Keratinocyte (primary cell): ENCODE results near the gene C19orf38. TPM values are rescaled to one million over a fixed set of nuclear protein-coding genes. Genes with fewer than 3 reads are reported as not detected.

Experiments used
- DNase-seq: peaks from one replicate; pipeline ENCODE4 v3.0.0-alpha.2; 2011; ENCODE audit warnings: low read depth, missing footprints, low spot score
- FAIRE-seq: peaks from 2 replicates; lab custom pipeline; 2011; peaks lifted over from hg19 to GRCh38; lab: Jason Lieb, UNC
- H2AFZ ChIP-seq: 2 replicates; pipeline ENCODE4 v1.6.0; 2012; ENCODE audit warnings: low read length, control low read depth, inconsistent platforms; ENCODE audit not compliant: control insufficient read depth
- H3K27ac ChIP-seq: 2 replicates; pipeline ENCODE4 v1.5.1; 2011; ENCODE audit warnings: low read length; ENCODE audit not compliant: control insufficient read depth, insufficient read depth
- H3K27me3 ChIP-seq: 3 replicates; pipeline ENCODE4 v1.6.0; 2011; ENCODE audit warnings: low read length; ENCODE audit not compliant: control insufficient read depth, insufficient read depth; ENCODE audit errors: extremely low read depth
- H3K36me3 ChIP-seq, 2 experiments: 2 replicates in 1 of 2; 3 replicates in 1 of 2; pipeline ENCODE4 v1.5.1; 2011; ENCODE audit warnings: low read length in 2 of 2, mild to moderate bottlenecking in 1 of 2; ENCODE audit not compliant: control insufficient read depth in 2 of 2, insufficient read depth in 2 of 2; ENCODE audit errors: extremely low read depth in 1 of 2
- H3K4me1 ChIP-seq: 3 replicates; pipeline ENCODE4 v1.5.1; 2011; ENCODE audit warnings: low read length; ENCODE audit not compliant: control insufficient read depth, insufficient read depth; ENCODE audit errors: extremely low read depth
- H3K4me2 ChIP-seq: 3 replicates; pipeline ENCODE4 v1.6.0; 2011; ENCODE audit warnings: low read depth, low read length; ENCODE audit not compliant: control insufficient read depth, insufficient read depth; ENCODE audit errors: extremely low read depth
- H3K4me3 ChIP-seq, 3 experiments: fragments of 200-600 bp in 1 of 3; sonication (generic) in 1 of 3; 2 replicates in 2 of 3; 3 replicates in 1 of 3; pipeline ENCODE4 v1.5.1; 2011 to 2016; ENCODE audit warnings: low read length in 3 of 3, mild to moderate bottlenecking in 3 of 3, control low read depth in 2 of 3, inconsistent platforms in 1 of 3, low read depth in 1 of 3, mixed read lengths in 1 of 3, mixed run types in 1 of 3, moderate library complexity in 1 of 3; ENCODE audit not compliant: control insufficient read depth in 2 of 3, insufficient read depth in 2 of 3; ENCODE audit errors: extremely low read depth in 1 of 3
- H3K79me2 ChIP-seq: 2 replicates; pipeline ENCODE4 v1.6.0; 2012; ENCODE audit warnings: low read length; ENCODE audit not compliant: control insufficient read depth, insufficient read depth
- H3K9ac ChIP-seq: 3 replicates; pipeline ENCODE4 v1.6.0; 2011; ENCODE audit warnings: low read length; ENCODE audit not compliant: control insufficient read depth, insufficient read depth; ENCODE audit errors: extremely low read depth
- H3K9me1 ChIP-seq: 3 replicates; pipeline ENCODE4 v1.6.0; 2011; ENCODE audit warnings: low read length; ENCODE audit not compliant: control insufficient read depth, insufficient read depth; ENCODE audit errors: extremely low read depth
- H3K9me3 ChIP-seq: 2 replicates; pipeline ENCODE4 v1.5.1; 2012; ENCODE audit warnings: low read depth, low read length; ENCODE audit not compliant: control insufficient read depth
- H4K20me1 ChIP-seq: 3 replicates; pipeline ENCODE4 v1.6.0; 2011; ENCODE audit warnings: low read length; ENCODE audit not compliant: control insufficient read depth, insufficient read depth; ENCODE audit errors: extremely low read depth
- CTCF ChIP-seq, 3 experiments: IDR thresholded peaks in 1 of 3; conservative IDR thresholded peaks in 1 of 3; optimal IDR thresholded peaks in 1 of 3; 2 replicates in 2 of 3; 3 replicates in 1 of 3; pipeline versions ENCODE3 to v1.5.1; 2011; ENCODE audit warnings: low read length in 3 of 3, mild to moderate bottlenecking in 3 of 3, moderate library complexity in 2 of 3, control low read depth in 1 of 3, inconsistent platforms in 1 of 3; ENCODE audit not compliant: insufficient read depth in 2 of 3; ENCODE audit errors: extremely low read depth in 1 of 3
- EZH2 ChIP-seq: IDR thresholded peaks from one replicate; pipeline ENCODE4 v1.6.1; 2012; ENCODE audit warnings: inconsistent platforms, mild to moderate bottlenecking, low read length, moderate library complexity
- dilution Hi-C: fragments of 300-500 bp; cut with MboI; formaldehyde crosslinking; loops from one replicate; pipeline ENCODE4 v1.7.0; 2020; ENCODE audit warnings: low sequenced_read_pairs; ENCODE audit not compliant: extremely low pct_ligation_motif_present
- polyA plus RNA-seq, 5 experiments: library from polyadenylated mRNA; depleted of rRNA in 3 of 5; stranded (reverse) in 3 of 5; stranded (forward) in 1 of 5; unstranded in 1 of 5; fragments of >200 nt; gene quantifications; 1 replicate in 1 of 5; 2 replicates in 3 of 5; 3 replicates in 1 of 5; pipeline versions ENCODE4 v1.2.1 to v1.2.3, GENCODE V29; 2011 to 2012; ENCODE audit warnings: missing spikeins in 2 of 5, low read depth in 1 of 5, low replicate concordance in 1 of 5

The C19orf38 gene
- polyA plus RNA-seq, 1 donor (not counting 4 experiments of a cell fraction or from before 2014, with no cell fraction given) = 0.14 TPM

GRCh38 chr19:10896851-10897526 is 48.8 kb downstream of the C19orf38 start:
- H3K9me3 ChIP-seq = no peaks in the 10 kb centered on the region
- dilution Hi-C loops = no loop called here
- H3K4me1 ChIP-seq = peaks cover 20% of the 10 kb centered on the region
- TF ChIP-seq CTCF (optimal IDR thresholded peaks at IDR 0.05 in 1 of 3, IDR thresholded peaks at IDR 0.05 in 1 of 3, conservative IDR thresholded peaks at IDR 0.05 in 1 of 3; ENCODE audit: extremely low read depth in 1 of 3, insufficient read depth in 2 of 3, low read length in 3 of 3) = no peak
- TF ChIP-seq EZH2 = no peak
- H3K9ac ChIP-seq = no peak overlapping the region
- H3K27me3 ChIP-seq = no peaks in the 10 kb centered on the region
- FAIRE-seq = no peak
- no peak overlapping the region for H2AFZ ChIP-seq
- H3K79me2 ChIP-seq = peaks cover 53% of the 10 kb centered on the region
- peaks cover 4% of the 10 kb centered on the region for H3K9me1 ChIP-seq
- H3K27ac ChIP-seq = no peak overlapping the region
- H3K4me2 ChIP-seq = no peak overlapping the region
- no peaks in the 10 kb centered on the region for H3K36me3 ChIP-seq
- peaks cover 5% of the 10 kb centered on the region for H4K20me1 ChIP-seq
- no peak overlapping the region for H3K4me3 ChIP-seq
- DNase-seq = no peak

- peak overlapping the region in 1 of 3 experiments; percentile 19 for H3K4me3 ChIP-seq
- H2AFZ ChIP-seq = no peak overlapping the region
- no peaks in the 10 kb centered on the region for H3K9me3 ChIP-seq
- DNase-seq (no peak), FAIRE-seq (no peak)
- dilution Hi-C loops = no loop called here
- H3K27ac ChIP-seq = peak overlapping the region; percentile 22
- peaks cover 15% of the 10 kb centered on the region for H3K4me1 ChIP-seq
- H3K9ac ChIP-seq = peak overlapping the region; percentile 39
- peaks cover 4% of the 10 kb centered on the region for H3K9me1 ChIP-seq
- H3K27me3 ChIP-seq = no peaks in the 10 kb centered on the region
- peak overlapping the region; percentile 66 for H3K4me2 ChIP-seq
- H4K20me1 ChIP-seq = no peaks in the 10 kb centered on the region
- TF ChIP-seq EZH2 = no peak
- TF ChIP-seq CTCF (optimal IDR thresholded peaks at IDR 0.05 in 1 of 3, IDR thresholded peaks at IDR 0.05 in 1 of 3, conservative IDR thresholded peaks at IDR 0.05 in 1 of 3; ENCODE audit: extremely low read depth in 1 of 3, insufficient read depth in 2 of 3, low read length in 3 of 3) = no peak
- peaks cover 52% of the 10 kb centered on the region for H3K79me2 ChIP-seq
- no peaks in the 10 kb centered on the region for H3K36me3 ChIP-seq
These were observed 50.4 kb downstream of the C19orf38 start for GRCh38 chr19:10898633-10899032.
